HEK293T (cell line): ENCODE data around the gene CACNA1S.

ENCODE experiments used
- ARNT ChIP-seq: fragments of 450-650 bp; IDR thresholded peaks from 2 replicates; pipeline ENCODE4 v1.6.1; 2017; ENCODE audit warnings: mild to moderate bottlenecking
- BHLHE40 ChIP-seq: fragments of 450-650 bp; IDR thresholded peaks from 2 replicates; pipeline ENCODE4 v1.6.1; 2016; ENCODE audit warnings: mild to moderate bottlenecking, moderate library complexity, borderline replicate concordance
- CTBP1 ChIP-seq: fragments of 450-650 bp; IDR thresholded peaks from 2 replicates; pipeline ENCODE4 v1.6.1; 2016; ENCODE audit warnings: borderline replicate concordance
- ELF4 ChIP-seq: fragments of 450-650 bp; IDR thresholded peaks from 2 replicates; pipeline ENCODE4 v1.6.1; 2017; ENCODE audit warnings: antibody characterized with exemption
- FOXA1 ChIP-seq: fragments of 450-650 bp; IDR thresholded peaks from 2 replicates; pipeline ENCODE4 v1.6.1; 2016; ENCODE audit warnings: mild to moderate bottlenecking
- FOXK2 ChIP-seq: fragments of 450-650 bp; IDR thresholded peaks from 2 replicates; pipeline ENCODE4 v1.6.1; 2016; ENCODE audit warnings: mild to moderate bottlenecking
- FOXM1 ChIP-seq: fragments of 450-650 bp; IDR thresholded peaks from 2 replicates; pipeline ENCODE4 v1.6.1; 2017; ENCODE audit warnings: mild to moderate bottlenecking, borderline replicate concordance
- HDGF ChIP-seq: fragments of 450-650 bp; IDR thresholded peaks from 2 replicates; pipeline ENCODE4 v1.6.1; 2017; ENCODE audit warnings: antibody characterized with exemption, borderline replicate concordance
- LEF1 ChIP-seq: fragments of 450-650 bp; IDR thresholded peaks from 2 replicates; pipeline ENCODE4 v1.6.1; 2017; ENCODE audit warnings: mild to moderate bottlenecking, borderline replicate concordance
- NFRKB ChIP-seq: fragments of 450-650 bp; IDR thresholded peaks from 2 replicates; pipeline ENCODE4 v1.6.1; 2016; ENCODE audit warnings: mild to moderate bottlenecking, moderate library complexity
- PKNOX1 ChIP-seq: fragments of 450-650 bp; IDR thresholded peaks from 2 replicates; pipeline ENCODE4 v1.6.1; 2016
- SUZ12 ChIP-seq: fragments of 450-650 bp; IDR thresholded peaks from 2 replicates; pipeline ENCODE4 v1.6.1; 2016; ENCODE audit warnings: mild to moderate bottlenecking
- TARDBP ChIP-seq: fragments of 450-650 bp; IDR thresholded peaks from 2 replicates; pipeline ENCODE4 v1.6.1; 2016
- ZNF384 ChIP-seq: fragments of 450-650 bp; IDR thresholded peaks from 2 replicates; pipeline ENCODE4 v1.6.1; 2016

GRCh38 chr1:201146626-201147390 lies 34.6 kb upstream of the CACNA1S start:
- TF ChIP-seq BHLHE40 (no peak), TARDBP (no peak), FOXA1 (no peak), ELF4 (no peak), ARNT (no peak), FOXK2 (no peak), SUZ12 (no peak), PKNOX1 (no peak), CTBP1 (no peak), NFRKB (no peak), FOXM1 (no peak), HDGF (no peak), LEF1 (no peak), ZNF384 (no peak)
